Hepatocyte (in vitro differentiated cells): Measurements from ENCODE around the gene RIC8B. TPM values are rescaled to one million over a fixed set of nuclear protein-coding genes. Genes with fewer than 3 reads are reported as not detected.

Experiments
- DNase-seq: peaks from one replicate; pipeline ENCODE4 v3.0.0-alpha.2; 2016; ENCODE audit warnings: low spot score
- H2AFZ ChIP-seq: fragments of 200-600 bp; sonication (generic); 2 replicates; pipeline ENCODE4 v1.6.0; 2016; ENCODE audit warnings: antibody characterized with exemption, mild to moderate bottlenecking
- H3K27ac ChIP-seq: fragments of 200-600 bp; sonication (generic); 2 replicates; pipeline ENCODE4 v1.5.1; 2016; ENCODE audit warnings: mild to moderate bottlenecking
- H3K27me3 ChIP-seq: fragments of 200-600 bp; sonication (generic); 2 replicates; pipeline ENCODE4 v1.6.1; 2016
- H3K36me3 ChIP-seq: fragments of 200-600 bp; sonication (generic); replicated peaks from 2 replicates; pipeline ENCODE4 v1.5.1; 2016; ENCODE audit warnings: low read depth; ENCODE audit not compliant: insufficient read depth
- H3K4me1 ChIP-seq: fragments of 200-600 bp; sonication (generic); 2 replicates; pipeline ENCODE4 v1.5.1; 2016; ENCODE audit warnings: mild to moderate bottlenecking, moderate library complexity; ENCODE audit not compliant: insufficient read depth
- H3K4me2 ChIP-seq: fragments of 200-600 bp; sonication (generic); 2 replicates; pipeline ENCODE4 v1.6.0; 2016
- H3K4me3 ChIP-seq: fragments of 200-600 bp; sonication (generic); 2 replicates; pipeline ENCODE4 v1.5.1; 2016; ENCODE audit warnings: mild to moderate bottlenecking
- H3K79me2 ChIP-seq: fragments of 200-600 bp; sonication (generic); 2 replicates; pipeline ENCODE4 v1.6.0; 2017; ENCODE audit warnings: mild to moderate bottlenecking
- H3K9me2 ChIP-seq: fragments of 200-600 bp; sonication (generic); replicated peaks from 2 replicates; pipeline ENCODE4 v1.6.0; 2017; ENCODE audit warnings: mild to moderate bottlenecking; ENCODE audit not compliant: insufficient read depth
- H3K9me3 ChIP-seq: fragments of 200-600 bp; sonication (generic); 2 replicates; pipeline ENCODE4 v1.5.1; 2016; ENCODE audit warnings: low read depth, mild to moderate bottlenecking
- H4K20me1 ChIP-seq: fragments of 200-600 bp; sonication (generic); 2 replicates; pipeline ENCODE4 v1.6.0; 2016; ENCODE audit warnings: mild to moderate bottlenecking; ENCODE audit not compliant: insufficient read depth, poor library complexity, severe bottlenecking
- CTCF ChIP-seq: fragments of 200-600 bp; sonication (generic); IDR thresholded peaks from 2 replicates; pipeline ENCODE4 v1.5.1; 2016; ENCODE audit warnings: antibody characterized with exemption, mild to moderate bottlenecking; ENCODE audit not compliant: poor library complexity
- EZH2 ChIP-seq: fragments of 200-600 bp; sonication (generic); IDR thresholded peaks from 2 replicates; pipeline ENCODE4 v1.6.1; 2016; ENCODE audit warnings: antibody characterized with exemption, mild to moderate bottlenecking, borderline replicate concordance
- EZH2phosphoT487 ChIP-seq: fragments of 200-600 bp; sonication (generic); IDR thresholded peaks from one replicate; pipeline ENCODE4 v1.6.1; 2018; ENCODE audit warnings: antibody characterized with exemption, mild to moderate bottlenecking, low read depth, moderate library complexity; ENCODE audit not compliant: unreplicated experiment, severe bottlenecking
- WGBS: methylation state at CpG from one replicate; pipeline ENCODE4 v1.1.6; 2016; ENCODE audit warnings: low lambda C conversion rate; ENCODE audit errors: missing lambda C conversion rate; 5-methylcytosine and 5-hydroxymethylcytosine counted together
- polyA plus RNA-seq: library from polyadenylated mRNA; unstranded; fragments of >200 nt; fragmentation: Nextera tagmentation; extraction: Ambion mirVana; gene quantifications from 2 replicates; pipeline ENCODE4 v1.2.1, GENCODE V29; 2016
- total RNA-seq: library from RNA; depleted of rRNA; stranded (reverse); fragments of >200 nt; gene quantifications from 2 replicates; pipeline ENCODE4 v1.2.3, GENCODE V29; 2014

The RIC8B gene
- total and polyA plus RNA-seq, 2 experiments from 2014 or later: 5.4 to 10.6 TPM

- no peak for DNase-seq
- no peaks in the 10 kb centered on the region for H3K36me3 ChIP-seq
- no peak overlapping the region for H3K27ac ChIP-seq
- no peak overlapping the region for H2AFZ ChIP-seq
- 73% methylated on average over 9 of the region's 9 CpGs for WGBS
- no peaks in the 10 kb centered on the region for H4K20me1 ChIP-seq
- no peaks in the 10 kb centered on the region for H3K79me2 ChIP-seq
- H3K4me2 ChIP-seq: no peak overlapping the region
- H3K9me3 ChIP-seq: no peaks in the 10 kb centered on the region
- peaks cover 5% of the 10 kb centered on the region for H3K27me3 ChIP-seq
- H3K4me3 ChIP-seq: no peak overlapping the region
- H3K9me2 ChIP-seq: no peaks in the 10 kb centered on the region
- H3K4me1 ChIP-seq: no peaks in the 10 kb centered on the region
- no peak for TF ChIP-seq EZH2phosphoT487
- no peak for TF ChIP-seq EZH2
- no peak for TF ChIP-seq CTCF
Observed at GRCh38 chr12:106736051-106736957, 38.2 kb upstream of the RIC8B start.

GRCh38 chr12:106739318-106739717, 35.2 kb upstream of the RIC8B start:
- Histone ChIP-seq H3K4me2 (peak overlapping the region; percentile 58), H3K79me2 (no peaks in the 10 kb centered on the region), H4K20me1 (no peaks in the 10 kb centered on the region), H3K27ac (peak overlapping the region; percentile 79), H3K9me2 (no peaks in the 10 kb centered on the region), H3K9me3 (no peaks in the 10 kb centered on the region), H3K36me3 (no peaks in the 10 kb centered on the region), H2AFZ (no peak overlapping the region), H3K4me1 (no peaks in the 10 kb centered on the region), H3K27me3 (peaks cover 5% of the 10 kb centered on the region), H3K4me3 (no peak overlapping the region)
- no peak for DNase-seq
- no peak for TF ChIP-seq EZH2phosphoT487
- WGBS: 58% methylated on average over 4 of the region's 4 CpGs

- peak; percentile 52 for DNase-seq
- H3K9me2 ChIP-seq: no peaks in the 10 kb centered on the region
- H3K79me2 ChIP-seq: no peaks in the 10 kb centered on the region
- no peaks in the 10 kb centered on the region for H3K9me3 ChIP-seq
- no peaks in the 10 kb centered on the region for H3K4me1 ChIP-seq
- H3K4me2 ChIP-seq: peak overlapping the region; percentile 58
- H3K36me3 ChIP-seq: no peaks in the 10 kb centered on the region
- peak overlapping the region; percentile 79 for H3K27ac ChIP-seq
- TF ChIP-seq EZH2: no peak
- no peak for TF ChIP-seq CTCF
- no peak for TF ChIP-seq EZH2phosphoT487
- H3K27me3 ChIP-seq: peaks cover 5% of the 10 kb centered on the region
- 39% methylated on average over 10 of the region's 10 CpGs for WGBS
- no peak overlapping the region for H3K4me3 ChIP-seq
- H4K20me1 ChIP-seq: no peaks in the 10 kb centered on the region
- no peak overlapping the region for H2AFZ ChIP-seq
Observed at GRCh38 chr12:106739815-106740530, 34.5 kb upstream of the RIC8B start.

- Histone ChIP-seq H4K20me1 (no peaks in the 10 kb centered on the region), H3K4me3 (no peak overlapping the region), H3K36me3 (no peaks in the 10 kb centered on the region), H3K4me1 (no peaks in the 10 kb centered on the region), H3K9me3 (no peaks in the 10 kb centered on the region), H3K79me2 (no peaks in the 10 kb centered on the region), H2AFZ (no peak overlapping the region), H3K27ac (peak overlapping the region; percentile 79), H3K4me2 (no peak overlapping the region), H3K27me3 (no peaks in the 10 kb centered on the region), H3K9me2 (no peaks in the 10 kb centered on the region)
- TF ChIP-seq CTCF (no peak), EZH2phosphoT487 (no peak), EZH2 (no peak)
- DNase-seq: no peak
- WGBS: 82% methylated on average over 5 of the region's 5 CpGs
Observed at GRCh38 chr12:106740818-106741217, 33.7 kb upstream of the RIC8B start.
